KMS-11 (cell line): ENCODE data around the gene MED26.

ENCODE experiments used
- H2AFZ ChIP-seq: fragments of 200-600 bp; sonication (generic); 2 replicates; pipeline ENCODE4 v1.6.1; 2016; ENCODE audit warnings: antibody characterized with exemption, mixed run types, low read depth
- H3K27ac ChIP-seq: fragments of 200-600 bp; sonication (generic); 2 replicates; pipeline ENCODE4 v1.6.1; 2016; ENCODE audit warnings: mild to moderate bottlenecking, mixed run types
- H3K27me3 ChIP-seq: fragments of 200-600 bp; sonication (generic); 2 replicates; pipeline ENCODE4 v1.6.1; 2017; ENCODE audit warnings: mild to moderate bottlenecking, low read depth, mixed run types, moderate library complexity; ENCODE audit not compliant: insufficient read depth
- H3K36me3 ChIP-seq: fragments of 200-600 bp; sonication (generic); 2 replicates; pipeline ENCODE4 v1.6.1; 2017; ENCODE audit warnings: mild to moderate bottlenecking, mixed run types; ENCODE audit not compliant: insufficient read depth
- H3K4me1 ChIP-seq: fragments of 200-600 bp; sonication (generic); 2 replicates; pipeline ENCODE4 v1.6.1; 2016; ENCODE audit warnings: mild to moderate bottlenecking, low read depth, mixed run types; ENCODE audit not compliant: poor library complexity, severe bottlenecking
- H3K4me2 ChIP-seq: fragments of 200-600 bp; sonication (generic); 2 replicates; pipeline ENCODE4 v1.7.0; 2016; ENCODE audit warnings: mild to moderate bottlenecking, mixed run types
- H3K4me3 ChIP-seq: fragments of 200-600 bp; sonication (generic); IDR thresholded peaks from 2 replicates; pipeline ENCODE4 v1.6.1; 2017; ENCODE audit warnings: low read depth, low read length, mixed read lengths; ENCODE audit not compliant: insufficient read depth
- H3K79me2 ChIP-seq: fragments of 200-600 bp; sonication (generic); 2 replicates; pipeline ENCODE4 v1.6.1; 2016; ENCODE audit warnings: low read depth, mixed run types; ENCODE audit not compliant: insufficient read depth
- H3K9ac ChIP-seq: fragments of 200-600 bp; sonication (generic); 2 replicates; pipeline ENCODE4 v1.6.1; 2016; ENCODE audit warnings: mild to moderate bottlenecking, mixed run types
- H4K20me1 ChIP-seq: fragments of 200-600 bp; sonication (generic); 2 replicates; pipeline ENCODE4 v1.6.1; 2016; ENCODE audit warnings: mild to moderate bottlenecking, mixed run types; ENCODE audit not compliant: insufficient read depth
- CTCF ChIP-seq: fragments of 200-600 bp; sonication (generic); conservative IDR thresholded peaks from 2 replicates; pipeline ENCODE4 v1.6.1; 2017; ENCODE audit warnings: low read depth, mild to moderate bottlenecking, antibody characterized with exemption, low read length, moderate library complexity, mixed read lengths

The MED26 gene

GRCh38 chr19:16566161-16566560, 61.8 kb downstream of the MED26 start:
- no peak for TF ChIP-seq CTCF
- no peak overlapping the region for H3K27ac ChIP-seq
- no peaks in the 10 kb centered on the region; the same call in 1 of the 2 replicates for H3K36me3 ChIP-seq
- H4K20me1 ChIP-seq, result no peaks in the 10 kb centered on the region
- no peaks in the 10 kb centered on the region for H3K27me3 ChIP-seq
- peaks cover 7% of the 10 kb centered on the region for H3K4me1 ChIP-seq
- H3K9ac ChIP-seq, result no peak overlapping the region
- no peak overlapping the region for H2AFZ ChIP-seq
- no peak overlapping the region for H3K4me3 ChIP-seq
- H3K4me2 ChIP-seq, result no peak overlapping the region
- peaks cover 18% of the 10 kb centered on the region; the same call in 1 of the 2 replicates for H3K79me2 ChIP-seq

- no peaks in the 10 kb centered on the region for H4K20me1 ChIP-seq
- H3K4me2 ChIP-seq, result no peak overlapping the region
- peaks cover 9% of the 10 kb centered on the region; the same call in 1 of the 2 replicates for H3K79me2 ChIP-seq
- no peaks in the 10 kb centered on the region; the same call in 1 of the 2 replicates for H3K36me3 ChIP-seq
- H3K27me3 ChIP-seq, result no peaks in the 10 kb centered on the region
- H3K27ac ChIP-seq, result no peak overlapping the region
- no peak overlapping the region for H3K9ac ChIP-seq
- TF ChIP-seq CTCF, result no peak
- no peaks in the 10 kb centered on the region for H3K4me1 ChIP-seq
- no peak overlapping the region for H2AFZ ChIP-seq
- no peak overlapping the region for H3K4me3 ChIP-seq
Measured at GRCh38 chr19:16564842-16565241, 63.2 kb downstream of the MED26 start.

GRCh38 chr19:16562608-16563025, 65.4 kb downstream of the MED26 start:
- Histone ChIP-seq H3K9ac (no peak overlapping the region), H3K79me2 (no peaks in the 10 kb centered on the region), H3K36me3 (no peaks in the 10 kb centered on the region; the same call in 1 of the 2 replicates), H4K20me1 (no peaks in the 10 kb centered on the region), H3K4me1 (no peaks in the 10 kb centered on the region), H3K27me3 (no peaks in the 10 kb centered on the region), H3K4me3 (no peak overlapping the region), H3K4me2 (no peak overlapping the region), H2AFZ (no peak overlapping the region), H3K27ac (no peak overlapping the region)
- no peak for TF ChIP-seq CTCF

- Histone ChIP-seq H3K4me1 (no peaks in the 10 kb centered on the region), H2AFZ (no peak overlapping the region), H3K4me3 (no peak overlapping the region), H3K79me2 (no peaks in the 10 kb centered on the region), H4K20me1 (no peaks in the 10 kb centered on the region), H3K27me3 (no peaks in the 10 kb centered on the region), H3K27ac (no peak overlapping the region), H3K9ac (no peak overlapping the region), H3K4me2 (no peak overlapping the region), H3K36me3 (no peaks in the 10 kb centered on the region)
- no peak for TF ChIP-seq CTCF
Measured at GRCh38 chr19:16561382-16561781, 66.6 kb downstream of the MED26 start.
